Kidney (tissue), 14 donors: ENCODE measurements around the gene GPC6. TPM values are rescaled to one million over a fixed set of nuclear protein-coding genes. Genes with fewer than 3 reads are reported as not detected.
A peak's percentile ranks its signal among the peaks of the same experiment; 100 is the strongest.

Source experiments
- DNase-seq, 5 donors: peaks; one replicate each; pipeline ENCODE4 v3.0.0-alpha.2; 2013 to 2020
- FAIRE-seq: peaks from 2 replicates; lab custom pipeline; 2012; peaks lifted over from hg19 to GRCh38; lab: Jason Lieb, UNC
- H3K27ac ChIP-seq, 2 donors: one replicate each; pipeline ENCODE4 v1.7.0; 2013; ENCODE audit warnings: low read depth in 2 of 2, low read length in 2 of 2, inconsistent platforms in 1 of 2
- H3K27me3 ChIP-seq: one replicate; pipeline ENCODE4 v1.7.1; 2013; ENCODE audit warnings: low read length, inconsistent platforms; ENCODE audit not compliant: control insufficient read depth, insufficient read depth
- H3K36me3 ChIP-seq, 3 donors: one replicate each; pipeline versions ENCODE4 v1.7.0 to v1.7.1; 2013; ENCODE audit warnings: low read length in 3 of 3, control low read depth in 1 of 3, inconsistent platforms in 1 of 3; ENCODE audit not compliant: insufficient read depth in 3 of 3, control insufficient read depth in 2 of 3
- H3K4me1 ChIP-seq, 3 donors: one replicate each; pipeline versions ENCODE4 v1.7.0 to v1.7.1; 2013; ENCODE audit warnings: low read length in 3 of 3, inconsistent platforms in 1 of 3, low read depth in 1 of 3; ENCODE audit not compliant: control insufficient read depth in 2 of 3, insufficient read depth in 2 of 3
- H3K4me3 ChIP-seq, 3 donors: one replicate each; pipeline versions ENCODE4 v1.7.0 to v1.8.1; 2013; ENCODE audit warnings: low read length in 3 of 3, control low read depth in 1 of 3, inconsistent platforms in 1 of 3
- H3K9ac ChIP-seq, 3 donors: one replicate each; pipeline versions ENCODE4 v1.7.0 to v1.7.1; 2013; ENCODE audit warnings: low read length in 3 of 3, control low read depth in 1 of 3, inconsistent platforms in 1 of 3
- H3K9me3 ChIP-seq, 3 donors: one replicate each; pipeline versions ENCODE4 v1.7.0 to v1.7.1; 2013; ENCODE audit warnings: low read length in 3 of 3, control low read depth in 1 of 3, inconsistent platforms in 1 of 3; ENCODE audit not compliant: control insufficient read depth in 2 of 3, insufficient read depth in 1 of 3
- intact Hi-C: fragments of 100-400 bp; cut with DNase I; formaldehyde crosslinking; loops from one replicate; pipeline ENCODE4 v1.11.1; 2022
- polyA plus RNA-seq: library from polyadenylated mRNA; stranded (reverse); fragments of 350-450 nt; fragmentation: Illumina TruSeq; extraction: RNeasy Lipid Tissue Mini Kit (QIAGEN cat#74804); gene quantifications from one replicate; pipeline ENCODE4 v1.2.3, GENCODE V29; 2014; ENCODE audit warnings: low read depth, low replicate concordance; ENCODE audit not compliant: insufficient read depth
- total RNA-seq: library from RNA; stranded (reverse); fragmentation: NEBNext Ultra II Directional; extraction: Animal tissue kit (Norgen Biotek cat#: 25700); gene quantifications from one replicate; pipeline ENCODE4 v1.2.1, GENCODE V29; 2021
- TF ChIP-seq, protein P1 (sequence below): IDR thresholded peaks from 3 replicates; pipeline ENCODE4 v1.5.1; 2012; ENCODE audit warnings: mild to moderate bottlenecking, moderate library complexity, borderline replicate concordance; ENCODE audit not compliant: insufficient read depth; ENCODE audit errors: extremely low read depth
- donor health status: control.
- donor health status: control.
- donor health status: control.
- donor health status: control.
- donor health status: control.
- donor health status: DM: yes; HTN: yes; CAD: no.
- donor health status: Normal renal cell carcinoma (clear cell type).

Gene GPC6
- total and polyA plus RNA-seq, 2 donors from 2014 or later, result 6.2 to 15.5 TPM

DNA sequence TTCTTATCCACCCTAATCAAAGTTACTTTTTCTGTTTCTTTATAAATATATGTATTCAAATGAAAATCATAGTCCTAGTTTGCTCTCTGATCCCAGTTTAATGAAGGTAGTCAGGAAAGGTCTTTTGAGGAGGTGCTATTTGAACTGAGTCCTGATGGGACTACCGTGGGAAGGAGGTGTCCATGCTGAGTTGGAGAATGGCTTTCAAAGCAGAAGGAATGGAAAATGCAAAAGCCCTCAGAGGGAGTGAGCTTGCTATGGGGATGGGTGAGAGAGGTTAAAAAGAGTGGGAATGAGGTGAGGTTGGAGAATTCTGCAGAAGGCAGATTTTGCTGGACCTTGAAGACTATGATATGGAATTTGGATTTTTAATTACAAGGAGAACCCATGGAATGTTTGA is 193.6 kb downstream of the GPC6 start:
- Histone ChIP-seq H3K4me3 (no peak overlapping the region), H3K9me3 (no peaks in the 10 kb centered on the region), H3K4me1 (peaks cover 0 to 3% (median 0%) of the 10 kb centered on the region in 3 donors), H3K9ac (no peak overlapping the region), H3K36me3 (no peaks in the 10 kb centered on the region), H3K27ac (no peak overlapping the region), H3K27me3 (no peaks in the 10 kb centered on the region)
- DNase-seq (no peak), FAIRE-seq (no peak)
- TF ChIP-seq, protein P1, sequence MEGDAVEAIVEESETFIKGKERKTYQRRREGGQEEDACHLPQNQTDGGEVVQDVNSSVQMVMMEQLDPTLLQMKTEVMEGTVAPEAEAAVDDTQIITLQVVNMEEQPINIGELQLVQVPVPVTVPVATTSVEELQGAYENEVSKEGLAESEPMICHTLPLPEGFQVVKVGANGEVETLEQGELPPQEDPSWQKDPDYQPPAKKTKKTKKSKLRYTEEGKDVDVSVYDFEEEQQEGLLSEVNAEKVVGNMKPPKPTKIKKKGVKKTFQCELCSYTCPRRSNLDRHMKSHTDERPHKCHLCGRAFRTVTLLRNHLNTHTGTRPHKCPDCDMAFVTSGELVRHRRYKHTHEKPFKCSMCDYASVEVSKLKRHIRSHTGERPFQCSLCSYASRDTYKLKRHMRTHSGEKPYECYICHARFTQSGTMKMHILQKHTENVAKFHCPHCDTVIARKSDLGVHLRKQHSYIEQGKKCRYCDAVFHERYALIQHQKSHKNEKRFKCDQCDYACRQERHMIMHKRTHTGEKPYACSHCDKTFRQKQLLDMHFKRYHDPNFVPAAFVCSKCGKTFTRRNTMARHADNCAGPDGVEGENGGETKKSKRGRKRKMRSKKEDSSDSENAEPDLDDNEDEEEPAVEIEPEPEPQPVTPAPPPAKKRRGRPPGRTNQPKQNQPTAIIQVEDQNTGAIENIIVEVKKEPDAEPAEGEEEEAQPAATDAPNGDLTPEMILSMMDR, result no peak
- intact Hi-C loops, result no loop called here

DNA sequence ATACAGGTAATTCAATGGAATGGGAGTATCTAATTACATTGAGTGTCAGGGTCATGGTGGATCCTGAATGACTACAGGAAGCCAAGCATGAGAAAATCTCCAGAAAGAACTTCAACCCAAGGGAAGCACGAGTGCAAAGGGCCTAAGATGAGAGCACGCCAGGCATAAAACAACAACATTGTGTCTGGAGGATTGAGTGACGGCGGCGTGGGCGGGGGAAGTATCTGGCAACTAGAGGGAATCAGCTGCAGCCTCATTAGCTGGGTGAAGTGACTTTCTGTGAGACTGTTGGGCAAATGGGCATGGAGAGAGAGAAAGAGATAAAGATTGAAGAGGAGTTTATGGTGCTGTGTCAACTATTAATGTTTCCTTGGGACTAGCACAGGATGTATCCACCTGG is 194.3 kb downstream of the GPC6 start:
- H3K36me3 ChIP-seq, result no peaks in the 10 kb centered on the region
- DNase-seq (peak in 3 of 5 donors; percentile 12 to 48 (median 19)), FAIRE-seq (no peak)
- H3K9me3 ChIP-seq, result no peaks in the 10 kb centered on the region
- no peak overlapping the region for H3K27ac ChIP-seq
- H3K4me3 ChIP-seq, result peak overlapping the region in 1 of 3 donors; percentile 12
- intact Hi-C loops, result no loop called here
- H3K4me1 ChIP-seq, result peaks cover 0 to 3% (median 0%) of the 10 kb centered on the region in 3 donors
- TF ChIP-seq, protein P1, result no peak
- no peak overlapping the region for H3K9ac ChIP-seq
- H3K27me3 ChIP-seq, result no peaks in the 10 kb centered on the region

DNA sequence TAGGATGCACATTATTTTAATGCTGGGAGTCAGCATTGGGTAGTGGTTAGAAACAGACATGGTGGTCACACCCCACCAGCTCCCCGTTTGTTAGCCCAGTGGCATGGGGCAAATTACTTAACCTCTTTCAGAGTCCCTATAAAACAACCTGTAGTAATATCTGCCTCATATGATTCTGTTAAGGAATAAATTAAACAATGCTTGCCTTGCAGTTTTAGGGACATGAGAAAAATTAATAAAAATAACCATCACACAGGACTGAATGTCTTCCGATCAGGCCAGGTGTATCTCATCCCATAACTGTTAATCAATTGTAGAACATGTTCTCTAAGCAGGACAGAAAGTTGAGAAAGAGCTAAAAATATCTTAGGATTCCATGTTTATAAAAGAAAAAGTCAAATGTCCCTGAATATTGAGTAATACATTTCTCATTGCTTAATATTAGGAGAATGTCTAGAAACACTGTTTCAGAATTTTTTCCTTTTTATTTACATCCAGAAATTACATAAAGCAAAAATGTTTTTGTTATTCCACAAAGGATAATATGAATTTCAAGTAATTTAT is 196.5 kb downstream of the GPC6 start:
- Histone ChIP-seq H3K9ac (no peak overlapping the region), H3K4me3 (no peak overlapping the region), H3K9me3 (no peaks in the 10 kb centered on the region), H3K4me1 (peaks cover 0 to 3% (median 0%) of the 10 kb centered on the region in 3 donors), H3K27ac (no peak overlapping the region), H3K36me3 (no peaks in the 10 kb centered on the region), H3K27me3 (no peaks in the 10 kb centered on the region)
- FAIRE-seq (no peak), DNase-seq (no peak)
- intact Hi-C loops, result no loop called here
- TF ChIP-seq, protein P1, result no peak
